Peyer's patch (tissue), 4 donors: ENCODE data around the gene FEV.

Experiments used
- CTCF ChIP-seq, 6 experiments: fragments of 450-650 bp in 4 of 6; fragments of 200-600 bp in 2 of 6; sonication (generic) in 1 of 6; IDR thresholded peaks; one replicate each; pipeline ENCODE4 v1.5.1; 2017 to 2019; ENCODE audit warnings: antibody characterized with exemption in 6 of 6, mild to moderate bottlenecking in 3 of 6, moderate library complexity in 1 of 6
- POLR2A ChIP-seq, 2 donors: fragments of 450-650 bp; IDR thresholded peaks; one replicate each; pipeline ENCODE4 v1.5.1; 2017; ENCODE audit warnings: antibody characterized with exemption in 2 of 2, mild to moderate bottlenecking in 2 of 2, moderate library complexity in 2 of 2

- TF ChIP-seq CTCF (IDR thresholded peaks at IDR 0.05) (no peak), POLR2A (IDR thresholded peaks at IDR 0.05) (no peak)
Measured at GRCh38 chr2:219026946-219027345, 42.0 kb upstream of the FEV start.
